ENCODE results near the gene PIM3. TPM values are rescaled to one million over a fixed set of nuclear protein-coding genes. Genes with fewer than 3 reads are reported as not detected.

PIM3 gene
- total RNA-seq, 1 experiment from 2014 or later: 42.9 TPM

- no peak for ATAC-seq
- POLR2A ChIA-PET: no interaction called here
- Mint-ChIP-seq H3K9me3 (no peaks in the 10 kb centered on the region), H3K27me3 (ENCODE audit: low read depth) (no peaks in the 10 kb centered on the region), H3K36me3 (no peaks in the 10 kb centered on the region), H3K27ac (no peak overlapping the region), H3K4me3 (no peak overlapping the region), H3K4me1 (peaks cover 8% of the 10 kb centered on the region)
- CTCF ChIA-PET: no interaction called here
- DNase-seq (ENCODE audit: low spot score): no peak
- no peak for TF ChIP-seq ZNF425 (CRISPR knock-in tag; conservative IDR thresholded peaks at IDR 0.05)
- no peak for TF ChIP-seq ZNF671 (CRISPR knock-in tag; IDR thresholded peaks at IDR 0.05)
- TF ChIP-seq TCF7 (CRISPR knock-in tag; IDR thresholded peaks at IDR 0.05; ENCODE audit: low read depth): no peak
- TF ChIP-seq RORB (CRISPR knock-in tag; IDR thresholded peaks at IDR 0.05): no peak
- TF ChIP-seq ATF2 (CRISPR knock-in tag; IDR thresholded peaks at IDR 0.05; ENCODE audit: borderline replicate concordance, low read depth): no peak
- TF ChIP-seq NFYB (CRISPR knock-in tag; conservative IDR thresholded peaks at IDR 0.05; ENCODE audit: low read depth): no peak
- TF ChIP-seq NR3C1 (CRISPR knock-in tag; conservative IDR thresholded peaks at IDR 0.05; ENCODE audit: low read depth): no peak
- TF ChIP-seq ZNF263 (CRISPR knock-in tag; IDR thresholded peaks at IDR 0.05; ENCODE audit: low read depth): no peak
- TF ChIP-seq IRF1 (CRISPR knock-in tag; IDR thresholded peaks at IDR 0.05): no peak
- TF ChIP-seq NFATC4 (CRISPR knock-in tag; IDR thresholded peaks at IDR 0.05): no peak
- no peak for TF ChIP-seq ZNF232 (CRISPR knock-in tag; IDR thresholded peaks at IDR 0.05)
- TF ChIP-seq FOXP1 (CRISPR knock-in tag; IDR thresholded peaks at IDR 0.05; ENCODE audit: borderline replicate concordance): no peak
- no peak for TF ChIP-seq ATF6 (CRISPR knock-in tag; IDR thresholded peaks at IDR 0.05)
- no peak for TF ChIP-seq GRHL2 (CRISPR knock-in tag; IDR thresholded peaks at IDR 0.05; ENCODE audit: insufficient replicate concordance, severe bottlenecking)
- no peak for TF ChIP-seq TEAD4 (CRISPR knock-in tag; IDR thresholded peaks at IDR 0.05)
- TF ChIP-seq E2F4 (CRISPR knock-in tag; IDR thresholded peaks at IDR 0.05; ENCODE audit: borderline replicate concordance, low read depth): no peak
- TF ChIP-seq GABPB1 (CRISPR knock-in tag; IDR thresholded peaks at IDR 0.05): no peak
- TF ChIP-seq MLX (CRISPR knock-in tag; IDR thresholded peaks at IDR 0.05): no peak
- no peak for TF ChIP-seq CREM (CRISPR knock-in tag; IDR thresholded peaks at IDR 0.05)
- TF ChIP-seq FOXK1 (CRISPR knock-in tag; IDR thresholded peaks at IDR 0.05): no peak
These were observed 11.3 kb upstream of the PIM3 start for GRCh38 chr22:49948958-49949913.
